Measurements from ENCODE around the gene RPAP2.

The RPAP2 gene

GRCh38 chr1:92306020-92306419, 7.2 kb downstream of the RPAP2 start:
- no peaks in the 10 kb centered on the region for H3K9me3 ChIP-seq (ENCODE audit: control insufficient read depth, insufficient read depth, low read depth, low read length)
- TF ChIP-seq EGR2 (tag by site-specific recombination; IDR thresholded peaks at IDR 0.05; ENCODE audit: low read depth) = no peak
- no peak for TF ChIP-seq ZNF426 (tag by site-specific recombination; IDR thresholded peaks at IDR 0.05)
- TF ChIP-seq ZNF521 (tag by site-specific recombination; IDR thresholded peaks at IDR 0.05) = no peak
- TF ChIP-seq ZNF121 (tag by site-specific recombination; IDR thresholded peaks at IDR 0.05) = no peak
- TF ChIP-seq GLIS2 (tag by site-specific recombination; IDR thresholded peaks at IDR 0.05) = no peak
- no peak for TF ChIP-seq ZNF10 (tag by site-specific recombination; IDR thresholded peaks at IDR 0.05)
- TF ChIP-seq ZNF548 (tag by site-specific recombination; IDR thresholded peaks at IDR 0.05) = no peak
- TF ChIP-seq INSM2 (tag by site-specific recombination; IDR thresholded peaks at IDR 0.05) = no peak
- no peak for TF ChIP-seq ZFP41 (tag by site-specific recombination; IDR thresholded peaks at IDR 0.05; ENCODE audit: borderline replicate concordance)
- H3K36me3 ChIP-seq (ENCODE audit: control insufficient read depth in 2 of 2, insufficient read depth in 1 of 2, low read length in 2 of 2) = peaks cover 48 to 71% of the 10 kb centered on the region in 2 experiments
- H3K4me3 ChIP-seq (ENCODE audit: low read depth, low read length) = no peak overlapping the region
- no peaks in the 10 kb centered on the region for H3K4me1 ChIP-seq (ENCODE audit: control insufficient read depth, insufficient read depth, low read length)
- H3K27ac ChIP-seq (ENCODE audit: extremely low read depth, low read depth, low read length) = no peak overlapping the region
- CTCF ChIA-PET = interaction anchor here (0.6 kb wide), 1 partner anchor 292 kb away, joined by 3 read pairs; no protein-coding TSS in a partner anchor
- POLR2A ChIA-PET = no interaction called here

GRCh38 chr1:92307980-92308379, 9.1 kb downstream of the RPAP2 start:
- TF ChIP-seq SETDB1 (IDR thresholded peaks at IDR 0.05; ENCODE audit: insufficient read length, low read length) (no peak), IKZF3 (tag by site-specific recombination; IDR thresholded peaks at IDR 0.05) (no peak), ZNF140 (tag by site-specific recombination; IDR thresholded peaks at IDR 0.05) (no peak), TRIM28 (IDR thresholded peaks at IDR 0.05; ENCODE audit: borderline replicate concordance, low read length) (no peak), FEZF1 (tag by site-specific recombination; IDR thresholded peaks at IDR 0.05) (no peak), ZNF596 (tag by site-specific recombination; IDR thresholded peaks at IDR 0.05) (no peak), ZNF366 (tag by site-specific recombination; conservative IDR thresholded peaks at IDR 0.05) (no peak), ZNF324 (tag by site-specific recombination; IDR thresholded peaks at IDR 0.05) (no peak), SALL2 (tag by site-specific recombination; IDR thresholded peaks at IDR 0.05; ENCODE audit: borderline replicate concordance) (no peak), ZNF521 (tag by site-specific recombination; IDR thresholded peaks at IDR 0.05) (no peak), ZNF670 (tag by site-specific recombination; IDR thresholded peaks at IDR 0.05; ENCODE audit: low read depth) (no peak), ZNF645 (tag by site-specific recombination; IDR thresholded peaks at IDR 0.05) (no peak), ZNF292 (tag by site-specific recombination; IDR thresholded peaks at IDR 0.05; ENCODE audit: borderline replicate concordance, low read depth) (no peak), WT1 (tag by site-specific recombination; IDR thresholded peaks at IDR 0.05) (no peak), ZNF561 (tag by site-specific recombination; IDR thresholded peaks at IDR 0.05; ENCODE audit: borderline replicate concordance) (no peak)
- Histone ChIP-seq H3K9me3 (ENCODE audit: control insufficient read depth, insufficient read depth, low read depth, low read length) (no peaks in the 10 kb centered on the region), H3K4me3 (ENCODE audit: low read depth, low read length) (no peak overlapping the region), H3K4me1 (ENCODE audit: control insufficient read depth, insufficient read depth, low read length) (no peaks in the 10 kb centered on the region), H3K36me3 (ENCODE audit: control insufficient read depth in 2 of 2, insufficient read depth in 1 of 2, low read length in 2 of 2) (peaks cover 61 to 80% of the 10 kb centered on the region in 2 experiments), H3K27ac (ENCODE audit: extremely low read depth, low read depth, low read length) (no peak overlapping the region)
- ChIA-PET POLR2A (interaction anchor here (0.6 to 1.2 kb wide), 4 partner anchors 10 to 537 kb away, joined by 3 to 4 read pairs (median 4); no protein-coding TSS in a partner anchor), CTCF (interaction anchor here (1.8 kb wide), 1 partner anchor 311 kb away, joined by 4 read pairs; no protein-coding TSS in a partner anchor)

Measured in HEK293 (cell line).